ENCODE results near the gene ACOXL.

Gene ACOXL

DNA sequence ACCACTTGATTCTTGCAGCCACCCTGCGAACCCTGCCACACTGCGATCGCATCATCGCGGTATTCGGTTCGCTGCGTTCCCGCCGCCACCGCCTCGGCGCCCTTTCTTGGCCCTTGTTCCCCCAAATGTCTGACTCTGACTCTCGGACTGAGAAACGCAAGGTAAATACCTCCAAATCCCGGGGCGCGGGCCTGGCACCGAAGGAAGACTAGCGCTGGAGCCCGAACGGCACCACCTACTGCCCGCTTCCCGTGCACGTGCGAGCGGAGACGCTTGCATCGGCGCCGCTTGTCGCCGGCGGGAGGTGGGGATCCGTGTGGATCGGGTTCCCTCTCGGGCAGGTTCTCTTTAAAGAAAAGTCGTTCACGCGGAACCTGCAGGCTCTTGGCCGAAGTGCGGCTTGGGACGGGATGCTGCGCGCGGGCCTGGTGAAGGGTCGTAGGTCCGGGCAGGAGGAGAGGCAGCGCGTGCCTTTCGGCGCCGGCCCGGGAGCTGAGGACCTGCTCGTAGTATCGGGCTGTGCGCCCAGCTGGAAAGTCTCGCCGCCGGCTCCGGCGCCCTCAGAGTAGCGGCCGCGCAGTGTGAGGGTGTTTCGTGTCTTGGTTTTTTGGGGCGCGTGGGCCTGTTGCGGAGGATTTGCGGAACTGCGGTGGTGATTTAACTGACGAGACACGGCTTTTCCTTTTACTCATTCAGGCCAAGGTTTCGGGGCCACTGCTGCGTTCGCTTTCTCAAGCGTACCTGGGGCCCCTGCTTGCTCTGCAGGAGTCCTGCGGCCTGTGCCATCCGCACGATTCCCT lies 388.9 kb downstream of the ACOXL start:
- no peak for DNase-seq

DNA sequence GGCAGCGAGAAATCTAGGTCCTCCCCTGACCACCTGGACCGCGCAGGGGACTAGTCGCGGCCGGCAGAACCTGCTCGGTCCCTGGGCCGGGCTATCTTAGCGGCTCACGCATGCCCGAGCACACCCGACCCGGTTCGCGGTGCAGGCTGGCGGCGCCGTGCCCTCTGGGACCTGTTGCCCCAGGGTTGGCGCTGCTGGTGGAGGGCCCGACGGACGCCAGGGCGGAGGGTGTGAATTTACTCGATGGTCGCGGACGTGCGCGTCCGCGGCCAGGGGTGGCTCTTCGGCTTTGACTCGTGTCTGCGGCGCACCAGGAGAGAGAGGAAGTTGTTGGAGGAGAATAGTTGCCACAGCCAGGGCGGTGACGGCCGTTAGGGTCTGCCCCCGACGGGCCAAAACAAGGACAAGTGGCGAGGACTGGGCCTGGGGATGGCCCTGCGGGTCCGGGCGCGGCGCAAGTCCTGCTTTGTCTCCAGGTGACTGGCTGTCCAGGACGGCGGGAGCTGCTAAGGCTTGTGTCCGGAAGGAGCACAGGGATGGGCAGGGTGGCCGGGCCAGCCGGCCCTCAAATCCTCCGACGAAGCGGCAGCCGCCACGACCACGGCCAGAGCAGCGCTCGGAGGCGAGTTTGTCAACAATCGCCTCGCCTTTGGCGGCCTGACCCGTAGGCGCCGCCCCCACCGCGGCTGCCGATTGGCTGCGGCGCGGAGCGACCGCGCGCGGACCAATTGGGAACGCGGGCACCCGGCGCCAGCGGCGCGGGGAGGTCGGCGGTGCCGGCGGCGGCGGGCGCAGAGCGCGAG lies 389.7 kb downstream of the ACOXL start:
- peak; percentile 35 for DNase-seq

DNA sequence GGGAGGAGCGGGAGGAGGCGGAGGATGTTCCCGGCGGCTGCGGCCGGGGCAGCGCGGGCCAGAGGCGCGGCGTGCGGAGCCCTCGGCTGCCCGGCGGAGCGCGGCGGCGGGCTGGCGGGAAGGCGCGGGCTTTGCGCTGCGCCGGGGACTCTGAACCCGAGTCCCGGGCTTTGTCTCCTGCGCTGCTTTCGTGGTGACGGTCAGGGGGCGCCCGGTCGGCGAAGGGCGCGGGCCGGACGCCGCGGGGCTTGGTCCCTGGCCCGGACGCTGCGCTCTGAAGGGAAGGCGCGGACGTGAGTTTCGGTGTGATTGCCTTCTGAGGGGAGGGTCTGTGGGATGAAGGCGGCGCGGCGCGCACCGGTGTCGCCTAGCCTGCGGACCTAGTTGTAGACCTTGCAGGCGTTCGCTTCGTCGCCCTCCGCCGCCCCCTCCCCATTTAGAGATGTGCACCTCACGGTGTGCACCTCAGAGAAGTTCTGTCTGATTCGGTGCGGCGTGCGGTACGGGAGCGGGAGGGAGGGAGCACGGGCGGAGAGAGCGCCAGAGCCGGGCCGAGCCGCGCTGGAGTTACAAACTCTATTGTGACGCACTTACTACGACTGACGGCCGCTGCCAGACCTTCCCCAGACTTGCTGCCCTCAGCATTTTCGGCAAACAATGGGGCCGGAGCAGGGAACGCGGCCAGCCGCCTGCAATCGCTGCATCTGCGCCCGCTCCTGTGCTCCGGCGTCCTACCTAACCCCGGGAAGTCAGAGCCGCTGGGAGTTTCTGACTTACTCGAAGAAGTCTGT lies 390.5 kb downstream of the ACOXL start:
- no peak for DNase-seq

DNA sequence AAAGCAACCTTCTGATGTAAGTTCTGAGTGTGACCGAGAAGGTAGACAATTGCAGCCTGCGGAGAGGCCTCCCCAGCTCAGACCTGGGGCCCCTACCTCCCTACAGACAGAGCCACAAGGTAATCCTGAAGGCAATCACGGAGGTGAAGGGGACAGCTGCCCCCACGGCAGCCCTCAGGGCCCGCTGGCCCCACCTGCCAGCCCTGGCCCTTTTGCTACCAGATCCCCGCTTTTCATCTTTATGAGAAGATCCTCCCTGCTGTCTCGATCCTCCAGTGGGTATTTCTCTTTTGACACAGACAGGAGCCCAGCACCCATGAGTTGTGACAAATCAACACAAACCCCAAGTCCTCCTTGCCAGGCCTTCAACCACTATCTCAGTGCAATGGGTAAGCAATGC lies 391.4 kb downstream of the ACOXL start:
- DNase-seq, result no peak

DNA sequence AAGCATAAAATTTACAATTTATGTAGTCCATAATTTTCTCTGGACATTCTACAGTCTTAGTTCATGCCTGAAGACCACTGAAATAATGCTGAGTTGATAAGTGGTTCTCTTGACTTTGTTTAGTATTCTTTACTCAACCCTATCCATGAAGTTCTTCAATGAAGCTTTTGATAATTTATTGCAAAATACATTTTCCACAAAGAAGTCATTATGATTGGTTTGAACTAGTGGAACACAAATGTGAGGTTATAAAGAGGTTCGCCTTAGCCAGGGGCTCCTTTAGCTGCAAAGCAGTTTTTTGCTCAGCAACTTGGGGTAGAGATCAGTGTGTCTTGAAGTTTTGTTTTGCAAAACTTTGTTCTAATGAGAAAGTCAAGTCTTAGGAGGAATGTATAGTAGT lies 394.2 kb downstream of the ACOXL start:
- DNase-seq, result no peak

DNA sequence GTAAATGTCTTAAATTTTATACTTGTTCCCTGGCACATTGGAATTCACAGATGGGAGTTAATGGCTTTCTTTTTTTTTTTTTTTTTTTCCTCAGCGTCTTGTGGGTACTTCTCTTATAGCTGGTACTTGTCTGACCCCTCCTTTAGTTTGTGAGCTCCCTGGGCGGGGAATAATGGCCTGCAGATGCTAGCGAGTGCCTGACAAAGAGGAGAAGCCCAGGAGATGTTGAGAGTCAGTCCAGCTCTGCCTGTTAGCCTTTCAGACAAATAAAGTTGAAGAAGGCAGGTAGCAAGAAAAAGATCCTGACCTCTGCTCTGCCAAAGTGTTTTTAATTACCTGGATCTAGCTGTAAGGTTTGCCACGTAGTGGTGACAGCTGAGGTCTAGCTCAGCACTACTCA lies 395.0 kb downstream of the ACOXL start:
- no peak for DNase-seq

DNA sequence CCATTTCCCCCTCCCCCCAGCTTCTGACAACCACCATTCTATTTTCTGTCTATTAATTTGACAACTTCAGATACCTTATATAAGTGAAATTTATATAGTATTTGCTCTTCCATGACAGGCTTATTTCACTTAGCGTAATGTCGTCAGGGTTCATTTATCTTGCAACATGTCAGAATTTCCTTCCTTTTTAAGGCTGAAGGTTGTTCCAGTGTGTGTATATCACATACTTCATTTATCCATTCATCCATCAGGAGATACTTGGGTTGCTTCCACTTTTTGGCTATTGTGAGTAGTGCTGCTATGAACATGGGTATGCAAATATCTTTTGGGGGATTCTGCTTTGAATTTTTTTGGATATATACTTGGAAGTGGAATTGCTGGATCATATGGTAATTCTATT lies 395.7 kb downstream of the ACOXL start:
- DNase-seq, result no peak

DNA sequence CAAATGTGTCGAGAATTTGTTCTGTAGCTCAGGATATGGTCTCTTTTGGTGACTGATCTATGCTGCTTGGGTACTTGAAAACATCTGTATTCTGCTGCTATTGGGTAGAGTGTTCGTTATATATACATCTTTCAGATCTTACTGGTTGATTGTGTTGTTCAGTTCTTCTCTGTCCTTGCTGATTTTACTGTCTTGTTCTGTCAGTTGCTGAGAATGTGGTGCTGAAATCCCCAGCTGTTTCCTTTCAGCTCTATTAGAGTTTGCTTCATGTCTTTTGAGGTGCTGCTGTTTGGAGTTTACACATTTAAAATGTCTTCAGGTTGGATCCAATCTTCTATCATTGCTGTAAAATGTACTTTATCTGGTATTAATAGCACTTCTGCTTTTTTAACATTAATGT lies 401.2 kb downstream of the ACOXL start:
- no peak for DNase-seq

DNA sequence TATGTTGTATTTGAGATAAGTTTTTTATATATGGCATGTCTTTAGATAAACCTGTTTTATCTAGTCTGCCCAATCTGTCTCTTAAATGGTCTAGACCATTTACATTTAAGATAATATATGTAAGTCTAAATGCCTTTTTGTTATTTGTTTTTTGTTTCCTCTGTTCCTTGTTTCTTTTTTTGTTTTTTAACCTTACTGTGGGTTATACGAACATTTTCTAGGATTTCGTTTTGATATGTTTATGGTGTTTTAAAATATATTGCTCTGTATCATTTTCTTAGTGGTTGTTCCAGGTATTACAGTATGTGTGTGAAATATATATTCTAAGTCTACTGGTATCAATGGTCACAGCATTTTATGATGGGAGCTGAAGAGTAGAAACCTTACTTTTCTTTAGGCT lies 401.7 kb downstream of the ACOXL start:
- no peak for DNase-seq

DNA sequence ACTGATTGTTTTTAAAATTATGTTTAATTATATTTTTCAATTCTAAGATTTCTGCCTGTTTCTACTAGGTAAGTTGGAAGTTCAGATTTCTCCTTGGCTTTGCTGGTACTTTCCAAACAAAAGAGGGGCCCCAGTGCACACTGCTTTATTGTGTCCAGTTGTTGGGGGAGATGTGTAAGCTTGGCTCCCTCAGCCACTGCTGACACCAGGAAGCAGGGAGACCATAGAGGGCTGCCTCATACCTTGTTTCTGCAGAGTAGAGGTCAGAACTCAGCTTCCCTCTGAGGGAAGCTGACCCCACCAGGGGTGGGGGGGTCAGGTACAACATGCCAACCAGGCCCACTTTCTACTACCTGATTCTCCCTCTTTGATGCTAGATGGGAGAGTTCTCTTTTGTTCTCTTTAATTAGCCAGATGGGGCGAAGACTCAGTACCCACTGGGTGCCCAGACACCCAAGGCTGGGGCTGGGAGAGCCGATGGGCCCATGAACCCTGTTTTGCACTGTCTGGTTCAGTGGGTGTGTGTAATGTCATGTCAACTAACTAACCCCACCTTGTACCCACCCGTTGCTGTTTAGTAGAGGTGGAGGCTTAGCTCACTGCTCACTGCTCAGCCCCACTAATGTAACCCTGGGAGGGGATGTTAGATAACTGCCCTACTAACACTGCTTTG lies 403.0 kb downstream of the ACOXL start:
- no peak for DNase-seq

DNA sequence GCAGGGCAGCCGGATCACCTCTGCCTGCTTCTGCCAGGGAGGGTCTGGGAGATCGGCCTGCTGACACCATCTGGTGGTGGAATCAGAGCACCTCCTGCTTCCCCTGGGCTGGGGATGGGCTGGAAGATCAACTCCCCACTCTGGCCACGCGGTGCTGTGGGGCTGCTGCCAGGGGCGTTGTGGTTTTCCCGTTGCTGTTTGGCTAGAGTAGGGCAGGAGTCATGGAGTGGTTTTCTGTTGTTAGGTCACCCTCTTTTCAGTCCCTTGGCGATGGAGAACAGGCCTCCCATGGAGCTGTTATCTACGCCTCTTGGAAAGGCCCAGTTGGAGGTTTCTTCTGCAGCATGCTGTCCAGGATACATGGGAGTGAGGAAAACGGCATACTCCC lies 403.5 kb downstream of the ACOXL start:
- DNase-seq, result no peak

DNA sequence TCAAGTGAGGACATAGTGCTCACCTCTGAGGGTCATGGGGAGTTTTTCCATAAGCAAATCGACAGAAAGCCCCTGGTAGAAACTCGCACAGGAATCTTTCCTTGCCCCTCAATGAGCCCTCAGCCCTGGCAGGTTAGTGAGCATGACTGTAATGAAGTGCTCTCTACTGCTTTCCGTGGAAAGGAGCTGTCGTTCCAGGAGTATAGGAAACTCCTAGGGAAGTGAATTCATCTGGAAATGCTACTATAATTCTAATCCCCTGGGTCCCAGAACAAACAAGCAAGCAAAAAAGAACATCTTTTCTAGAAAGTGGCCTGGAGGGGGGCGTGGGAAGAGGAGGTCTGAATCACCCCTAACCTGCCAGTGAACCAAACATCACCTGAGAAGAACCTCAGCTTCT lies 406.5 kb downstream of the ACOXL start:
- DNase-seq, result no peak

DNA sequence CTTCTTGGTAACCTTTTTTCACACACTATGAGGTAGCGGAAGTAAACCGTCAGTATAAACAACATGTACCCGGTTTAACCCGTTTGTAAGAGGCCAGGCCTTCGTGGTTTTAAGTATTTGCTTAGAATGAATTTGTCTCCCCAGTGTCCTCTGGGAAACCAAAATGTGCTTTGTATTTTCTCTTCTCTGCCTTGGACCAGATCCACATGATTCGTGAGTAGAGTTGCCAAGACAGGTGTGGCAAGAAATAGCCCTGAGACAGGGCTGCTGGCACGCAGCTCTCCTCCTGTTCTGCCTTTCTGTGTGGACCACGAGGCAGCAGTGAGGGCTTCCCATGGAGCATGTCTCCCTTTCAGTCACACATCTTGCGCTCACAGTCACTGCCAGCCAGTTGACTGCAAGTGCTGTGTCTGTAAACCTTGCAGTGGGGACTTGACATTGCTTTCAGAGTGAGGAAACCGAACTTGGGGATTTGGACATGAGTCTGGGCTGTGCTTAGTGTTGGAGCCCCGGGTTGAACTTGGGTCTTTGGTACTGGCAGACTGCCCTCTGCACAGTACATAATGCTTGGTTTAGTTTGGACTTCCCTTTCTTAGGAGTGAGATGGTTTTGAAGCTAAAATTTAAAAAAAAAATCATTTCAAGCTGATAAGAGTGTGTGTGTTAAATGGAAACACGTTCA lies 407.4 kb downstream of the ACOXL start:
- DNase-seq, result no peak

DNA sequence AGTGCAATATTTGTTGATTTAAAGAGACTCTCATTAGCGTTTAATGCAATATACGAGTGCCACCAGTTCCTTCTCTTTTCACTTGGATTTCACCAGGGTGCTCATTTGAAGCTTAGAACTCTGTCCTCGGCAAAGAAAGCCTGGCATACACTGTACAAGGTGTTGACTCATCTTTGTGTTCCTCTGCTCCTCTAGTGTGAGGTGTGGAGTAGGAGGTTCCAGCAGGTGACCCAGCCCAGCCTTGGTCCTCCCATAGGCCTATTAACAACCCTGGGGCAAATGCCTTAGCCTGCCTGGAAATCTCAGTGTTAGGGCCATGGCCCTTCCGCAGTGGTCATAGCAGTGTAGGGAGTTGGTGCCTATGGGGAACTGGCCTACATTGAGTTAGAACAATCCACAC lies 408.4 kb downstream of the ACOXL start:
- no peak for DNase-seq

DNA sequence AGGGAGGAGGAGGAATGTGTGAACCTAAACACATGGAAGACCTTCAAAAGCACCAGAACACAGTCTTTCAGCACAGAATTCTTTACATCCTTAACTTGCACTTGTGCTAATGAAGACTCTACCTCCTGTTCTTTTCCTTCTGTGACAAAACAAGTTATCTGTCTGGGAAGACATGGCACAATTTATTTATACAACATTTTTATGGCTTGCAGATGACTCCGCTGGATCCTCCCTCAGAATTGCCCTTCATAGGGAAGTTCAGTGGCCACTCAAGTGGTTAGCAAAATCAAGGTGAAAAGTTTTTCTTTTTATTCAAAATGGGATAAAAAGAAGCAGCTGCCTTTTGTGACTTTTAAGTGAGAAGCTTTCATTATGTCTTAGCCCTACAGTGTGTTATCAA lies 409.7 kb downstream of the ACOXL start:
- DNase-seq, result no peak

DNA sequence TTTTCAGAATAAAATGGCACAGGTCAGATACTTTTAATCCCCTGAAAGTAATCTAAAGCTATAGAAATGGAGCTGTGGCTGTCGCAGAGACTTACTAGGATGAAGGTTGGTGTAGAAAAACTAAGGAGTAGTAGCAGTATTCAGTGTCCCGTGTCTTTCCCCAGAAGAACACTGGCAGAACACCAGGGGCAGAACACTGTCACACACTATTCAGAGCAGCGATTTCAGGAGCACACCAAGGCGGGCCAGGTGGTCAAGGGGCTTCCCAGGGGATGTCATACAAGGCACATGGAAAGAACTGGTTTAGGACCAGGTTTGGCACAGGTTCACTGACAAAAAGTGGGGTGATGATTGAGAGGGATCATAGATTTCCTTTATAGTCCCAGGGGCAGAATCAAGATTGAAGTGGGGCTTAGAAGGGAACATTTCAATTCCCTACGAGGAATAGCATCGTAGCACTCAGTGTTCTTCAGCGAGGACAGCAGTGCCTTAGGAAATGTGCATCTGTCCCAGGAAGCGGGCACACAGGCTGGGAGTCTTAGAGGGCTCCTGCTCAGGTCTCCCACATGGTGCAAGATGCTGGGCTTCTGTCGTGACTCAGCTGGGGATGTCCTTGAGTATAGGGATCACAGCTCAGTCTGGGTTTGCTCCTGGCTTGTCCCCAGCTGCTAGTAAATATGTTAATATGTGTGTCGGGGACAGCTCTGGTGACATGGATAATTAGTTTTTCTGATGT lies 410.9 kb downstream of the ACOXL start:
- no peak for DNase-seq

DNA sequence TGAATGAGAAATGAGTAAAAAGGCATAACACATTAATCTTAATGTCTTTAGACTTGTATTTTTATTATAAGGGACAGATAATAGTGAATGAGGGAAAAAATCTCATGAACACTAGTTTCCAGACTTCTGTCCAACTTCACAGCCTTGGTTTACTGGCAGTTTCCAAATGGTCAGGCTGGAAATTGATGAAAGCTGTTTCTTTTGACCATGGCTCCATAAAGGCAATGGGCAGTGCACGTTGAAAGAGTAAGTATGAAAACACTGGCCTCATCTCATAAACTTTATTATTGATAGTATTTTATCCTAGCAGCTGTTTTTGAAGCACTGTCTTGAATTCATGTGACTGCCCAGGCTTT lies 411.4 kb downstream of the ACOXL start:
- DNase-seq, result no peak

DNA sequence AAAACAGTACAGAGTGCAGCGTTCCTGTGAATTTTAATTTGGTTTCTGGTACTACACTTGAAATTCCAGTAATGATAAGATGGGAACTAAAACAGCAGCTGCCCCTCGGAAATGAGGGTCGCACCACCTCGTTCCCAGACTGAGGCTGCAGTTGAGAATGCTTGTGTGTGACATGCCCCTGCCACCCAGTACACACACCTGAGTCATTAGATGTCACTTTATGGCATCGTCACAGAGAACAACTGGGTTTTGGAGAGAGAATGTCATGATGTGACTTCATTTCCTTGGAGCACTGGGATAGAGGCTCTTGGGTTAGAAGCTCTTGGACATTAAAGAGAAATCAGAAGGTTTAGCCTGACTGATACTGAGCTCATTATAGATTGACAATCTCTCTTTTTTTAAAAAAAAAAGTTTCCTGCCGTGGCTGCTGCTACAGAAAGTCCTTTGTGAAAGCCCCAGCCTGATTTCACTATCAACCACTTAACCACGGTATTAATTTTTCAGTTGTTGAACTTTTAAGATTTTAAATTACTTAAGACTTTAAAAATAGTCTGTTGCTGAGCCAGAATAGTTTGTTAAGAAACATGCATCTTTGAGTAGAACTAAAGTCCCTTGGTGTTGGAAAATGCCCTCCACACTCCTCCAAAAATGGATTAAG lies 412.9 kb downstream of the ACOXL start:
- DNase-seq, result no peak

DNA sequence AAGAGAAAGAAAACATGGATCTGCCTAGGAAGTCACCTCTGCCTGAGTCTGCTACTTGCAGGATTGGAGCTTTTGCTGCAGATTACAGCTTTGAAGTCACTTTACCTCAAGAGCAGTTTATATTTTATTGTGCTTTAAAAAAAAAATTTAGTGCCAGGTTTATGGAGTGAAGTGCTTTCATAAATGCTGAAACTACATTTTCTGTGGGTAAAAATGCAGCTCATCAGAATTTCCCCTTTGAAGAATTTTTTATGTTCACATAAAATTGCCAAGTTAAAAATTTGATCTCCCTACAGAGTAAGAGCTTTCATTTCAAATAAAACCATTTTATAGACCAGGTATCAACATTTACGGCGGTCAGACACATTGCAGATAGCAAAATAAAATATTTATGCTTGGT lies 413.6 kb downstream of the ACOXL start:
- DNase-seq, result no peak

DNA sequence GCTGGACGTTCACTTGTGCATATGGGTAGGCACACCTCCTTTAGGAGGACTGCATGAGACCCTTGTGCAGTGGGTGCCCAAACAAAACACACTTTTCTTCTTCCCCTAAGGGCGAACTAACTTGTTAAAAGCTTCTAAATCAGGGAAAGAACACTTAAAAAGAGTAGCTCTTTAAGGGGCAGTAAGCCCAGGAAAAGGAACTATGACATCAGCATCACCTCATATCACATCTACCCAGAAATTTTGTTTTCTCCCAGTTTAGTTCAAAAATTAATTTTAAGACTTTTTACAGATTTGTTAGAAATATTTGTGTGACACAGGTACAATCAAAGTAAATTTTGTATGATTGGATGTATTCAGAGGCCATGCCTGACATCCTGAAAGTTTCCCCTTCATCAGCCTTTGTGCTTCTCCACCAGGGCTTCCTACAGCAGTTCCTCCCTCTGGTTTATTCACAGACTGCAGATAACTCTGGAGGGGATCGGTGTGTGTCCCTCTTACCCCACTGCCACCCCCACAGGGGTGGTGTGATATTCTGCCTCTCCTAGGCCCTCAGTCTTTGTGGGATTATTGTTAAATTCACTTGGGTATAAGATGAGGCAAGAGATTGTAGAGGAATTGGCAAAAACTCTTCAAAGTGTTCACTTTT lies 416.0 kb downstream of the ACOXL start:
- DNase-seq, result no peak

DNA sequence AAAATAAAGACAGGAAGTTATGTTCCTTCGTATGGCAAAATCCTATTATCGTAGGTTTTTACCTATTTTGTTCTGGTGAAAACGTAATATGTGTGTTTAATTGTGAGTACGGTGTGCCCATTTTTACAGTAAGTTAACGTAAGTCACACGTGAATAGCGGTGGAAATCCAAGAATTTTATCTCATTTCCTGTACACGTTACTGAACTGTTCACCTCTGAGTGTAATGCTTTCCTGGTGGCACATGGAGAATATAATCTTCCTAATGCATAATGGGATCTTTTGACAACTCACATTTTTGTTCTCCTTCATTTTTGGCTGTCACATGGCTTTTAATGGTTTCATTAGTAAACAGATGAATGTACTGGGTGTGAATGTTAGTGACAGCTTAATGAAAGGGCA lies 416.6 kb downstream of the ACOXL start:
- DNase-seq, result no peak

All from DMS 273 treated with DMSO at 0.1 percent for 48 hours (cell line).